ENCODE data around the gene RNF152.

Gene RNF152

DNA sequence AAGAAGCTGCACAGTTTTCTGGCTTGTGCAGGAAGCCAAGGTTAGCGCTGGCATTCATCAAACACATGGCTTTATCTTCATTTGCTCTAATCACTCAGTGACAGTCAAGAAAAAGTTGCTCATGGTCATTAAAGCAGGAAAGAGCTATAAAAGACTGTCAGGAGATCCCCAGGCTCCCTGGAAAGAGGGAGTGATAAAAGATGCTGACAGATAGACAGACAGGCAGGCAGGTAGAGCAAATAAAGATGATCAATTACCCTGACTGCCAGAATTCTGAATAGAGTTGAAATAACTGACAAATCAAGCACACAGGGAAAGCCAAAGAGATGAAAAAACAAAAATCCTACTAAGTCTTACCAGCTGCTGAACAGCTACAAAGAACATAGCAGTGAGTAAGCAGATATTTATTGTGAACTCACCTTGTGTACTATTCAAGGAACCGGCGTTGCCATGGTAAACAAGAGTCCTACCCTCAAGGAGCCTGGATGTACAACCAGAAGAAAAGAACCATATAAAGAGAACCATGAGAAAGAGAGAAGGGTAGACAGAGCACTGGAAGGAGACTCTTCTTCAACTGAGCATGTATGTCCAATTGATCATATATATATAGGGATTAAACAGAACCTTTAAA is 68.0 kb downstream of the RNF152 start:
- no peak overlapping the region for H3K27ac ChIP-seq
- TF ChIP-seq, protein P1, sequence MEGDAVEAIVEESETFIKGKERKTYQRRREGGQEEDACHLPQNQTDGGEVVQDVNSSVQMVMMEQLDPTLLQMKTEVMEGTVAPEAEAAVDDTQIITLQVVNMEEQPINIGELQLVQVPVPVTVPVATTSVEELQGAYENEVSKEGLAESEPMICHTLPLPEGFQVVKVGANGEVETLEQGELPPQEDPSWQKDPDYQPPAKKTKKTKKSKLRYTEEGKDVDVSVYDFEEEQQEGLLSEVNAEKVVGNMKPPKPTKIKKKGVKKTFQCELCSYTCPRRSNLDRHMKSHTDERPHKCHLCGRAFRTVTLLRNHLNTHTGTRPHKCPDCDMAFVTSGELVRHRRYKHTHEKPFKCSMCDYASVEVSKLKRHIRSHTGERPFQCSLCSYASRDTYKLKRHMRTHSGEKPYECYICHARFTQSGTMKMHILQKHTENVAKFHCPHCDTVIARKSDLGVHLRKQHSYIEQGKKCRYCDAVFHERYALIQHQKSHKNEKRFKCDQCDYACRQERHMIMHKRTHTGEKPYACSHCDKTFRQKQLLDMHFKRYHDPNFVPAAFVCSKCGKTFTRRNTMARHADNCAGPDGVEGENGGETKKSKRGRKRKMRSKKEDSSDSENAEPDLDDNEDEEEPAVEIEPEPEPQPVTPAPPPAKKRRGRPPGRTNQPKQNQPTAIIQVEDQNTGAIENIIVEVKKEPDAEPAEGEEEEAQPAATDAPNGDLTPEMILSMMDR (IDR thresholded peaks at IDR 0.05): no peak
- no peak overlapping the region for H3K4me3 ChIP-seq (ENCODE audit: low read depth, low read length)

DNA sequence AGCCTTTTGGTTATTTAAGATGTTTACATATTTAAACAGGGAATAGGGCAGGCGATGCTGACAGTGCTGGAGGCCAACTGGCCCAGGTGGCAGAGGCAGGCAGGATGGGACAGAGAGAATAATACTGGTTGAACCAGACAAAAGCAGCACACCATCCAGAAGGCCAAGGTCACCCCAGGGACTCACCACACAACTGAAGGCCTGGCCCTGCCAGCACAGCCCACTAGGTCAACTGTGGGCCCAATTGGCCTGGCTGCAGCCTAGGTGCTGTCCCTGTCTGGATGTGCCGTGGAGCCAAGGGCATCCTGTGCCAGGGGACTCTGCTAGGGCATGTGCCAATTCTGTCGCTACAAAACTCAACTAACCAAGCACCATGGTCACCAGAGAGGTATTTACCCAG is 69.2 kb downstream of the RNF152 start:
- Histone ChIP-seq H3K36me3 (ENCODE audit: control insufficient read depth, insufficient read depth, low read length) (no peaks in the 10 kb centered on the region), H3K9me3 (ENCODE audit: control insufficient read depth, low read length) (no peaks in the 10 kb centered on the region), H3K4me1 (no peaks in the 10 kb centered on the region), H3K4me2 (ENCODE audit: low read length) (no peak overlapping the region), H3K27ac (no peak overlapping the region), H3K9ac (no peak overlapping the region), H3K4me3 (ENCODE audit: low read depth, low read length) (no peak overlapping the region), H3K27me3 (ENCODE audit: control insufficient read depth, insufficient read depth, low read length) (no peaks in the 10 kb centered on the region), H3K79me2 (peaks cover 4% of the 10 kb centered on the region), H2AFZ (no peak overlapping the region)
- TF ChIP-seq, protein P1 (IDR thresholded peaks at IDR 0.05): no peak

More for the DNA sequence above, 68.0 kb downstream of the RNF152 start:
- no peaks in the 10 kb centered on the region for H3K36me3 ChIP-seq (ENCODE audit: control insufficient read depth, insufficient read depth, low read length)
- no peak overlapping the region for H2AFZ ChIP-seq
- H3K27me3 ChIP-seq (ENCODE audit: control insufficient read depth, insufficient read depth, low read length): no peaks in the 10 kb centered on the region
- H3K79me2 ChIP-seq: peaks cover 4% of the 10 kb centered on the region
- no peaks in the 10 kb centered on the region for H3K4me1 ChIP-seq
- H3K9ac ChIP-seq: no peak overlapping the region
- H3K4me2 ChIP-seq (ENCODE audit: low read length): no peak overlapping the region
- no peaks in the 10 kb centered on the region for H3K9me3 ChIP-seq (ENCODE audit: control insufficient read depth, low read length)

- no peak overlapping the region for H2AFZ ChIP-seq
- H3K27ac ChIP-seq: no peak overlapping the region
- H3K4me3 ChIP-seq (ENCODE audit: low read depth, low read length): no peak overlapping the region
- TF ChIP-seq, protein P1 (IDR thresholded peaks at IDR 0.05): no peak
- peaks cover 4% of the 10 kb centered on the region for H3K79me2 ChIP-seq
- H3K4me1 ChIP-seq: no peaks in the 10 kb centered on the region
- H3K9ac ChIP-seq: no peak overlapping the region
- no peaks in the 10 kb centered on the region for H3K27me3 ChIP-seq (ENCODE audit: control insufficient read depth, insufficient read depth, low read length)
- no peak overlapping the region for H3K4me2 ChIP-seq (ENCODE audit: low read length)
- no peaks in the 10 kb centered on the region for H3K9me3 ChIP-seq (ENCODE audit: control insufficient read depth, low read length)
- no peaks in the 10 kb centered on the region for H3K36me3 ChIP-seq (ENCODE audit: control insufficient read depth, insufficient read depth, low read length)
These were observed 69.9 kb downstream of the RNF152 start for GRCh38 chr18:61822879-61823278.

DNA sequence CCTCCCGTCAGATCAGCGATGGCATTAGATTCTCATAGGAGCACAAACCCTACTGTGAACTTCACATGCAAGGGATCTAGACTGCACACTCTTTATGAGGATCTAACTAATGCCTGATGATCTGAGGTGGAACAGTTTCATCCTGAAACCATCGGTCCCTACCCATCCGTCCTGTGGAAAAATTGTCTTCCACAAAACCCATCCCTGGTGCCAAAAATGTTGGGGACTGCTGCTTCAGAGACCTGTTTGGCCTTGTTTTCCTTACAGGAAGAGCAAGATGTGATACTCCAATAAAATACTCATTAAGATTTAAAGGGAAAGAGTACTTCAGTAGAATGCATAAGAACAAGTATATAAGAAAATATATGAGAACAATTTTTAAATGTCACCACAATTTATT is 71.1 kb downstream of the RNF152 start:
- no peak overlapping the region for H3K4me3 ChIP-seq (ENCODE audit: low read depth, low read length)
- no peak overlapping the region for H3K9ac ChIP-seq
- no peak overlapping the region for H2AFZ ChIP-seq
- no peak overlapping the region for H3K27ac ChIP-seq
- no peaks in the 10 kb centered on the region for H3K27me3 ChIP-seq (ENCODE audit: control insufficient read depth, insufficient read depth, low read length)
- TF ChIP-seq, protein P1 (IDR thresholded peaks at IDR 0.05): no peak
- no peaks in the 10 kb centered on the region for H3K9me3 ChIP-seq (ENCODE audit: control insufficient read depth, low read length)
- no peak overlapping the region for H3K4me2 ChIP-seq (ENCODE audit: low read length)
- peaks cover 4% of the 10 kb centered on the region for H3K79me2 ChIP-seq
- no peaks in the 10 kb centered on the region for H3K4me1 ChIP-seq
- H3K36me3 ChIP-seq (ENCODE audit: control insufficient read depth, insufficient read depth, low read length): no peaks in the 10 kb centered on the region

DNA sequence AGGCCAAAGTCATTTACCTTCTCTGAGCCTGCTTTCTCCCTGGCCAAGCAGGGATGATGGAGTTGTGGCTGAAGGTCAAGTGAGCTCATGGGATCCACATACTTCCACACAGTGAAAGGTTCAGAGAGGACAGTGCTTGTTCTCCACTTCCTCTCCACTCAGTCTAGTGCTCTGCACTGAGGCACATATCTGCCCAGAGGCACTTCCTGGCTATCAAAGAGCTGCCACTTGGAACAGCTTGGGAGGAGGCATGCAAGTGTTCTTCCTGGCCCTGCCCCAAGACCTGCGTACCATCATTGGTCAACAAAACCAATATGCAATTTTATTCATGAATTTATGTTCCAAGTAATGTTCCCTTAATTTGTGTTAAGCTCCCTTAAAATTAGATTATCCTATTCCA is 71.9 kb downstream of the RNF152 start:
- no peak overlapping the region for H3K4me3 ChIP-seq (ENCODE audit: low read depth, low read length)
- no peaks in the 10 kb centered on the region for H3K4me1 ChIP-seq
- no peak overlapping the region for H3K4me2 ChIP-seq (ENCODE audit: low read length)
- H3K9me3 ChIP-seq (ENCODE audit: control insufficient read depth, low read length): no peaks in the 10 kb centered on the region
- TF ChIP-seq, protein P1 (IDR thresholded peaks at IDR 0.05): no peak
- H3K27ac ChIP-seq: no peak overlapping the region
- H3K36me3 ChIP-seq (ENCODE audit: control insufficient read depth, insufficient read depth, low read length): no peaks in the 10 kb centered on the region
- no peak overlapping the region for H2AFZ ChIP-seq
- H3K9ac ChIP-seq: no peak overlapping the region
- H3K79me2 ChIP-seq: peaks cover 4% of the 10 kb centered on the region
- H3K27me3 ChIP-seq (ENCODE audit: control insufficient read depth, insufficient read depth, low read length): no peaks in the 10 kb centered on the region
